GM19455 (cell line): Measurements from ENCODE around the gene CFAP45.

Experiments
- ATAC-seq: cut with Tn5 transposase; IDR thresholded peaks from one replicate; pipeline ENCODE4 v1.9.1; 2021; ENCODE audit not compliant: unreplicated experiment

Gene CFAP45

GRCh38 chr1:159854693-159855192, 45.2 kb downstream of the CFAP45 start:
- ATAC-seq: peak; percentile 76

DNA sequence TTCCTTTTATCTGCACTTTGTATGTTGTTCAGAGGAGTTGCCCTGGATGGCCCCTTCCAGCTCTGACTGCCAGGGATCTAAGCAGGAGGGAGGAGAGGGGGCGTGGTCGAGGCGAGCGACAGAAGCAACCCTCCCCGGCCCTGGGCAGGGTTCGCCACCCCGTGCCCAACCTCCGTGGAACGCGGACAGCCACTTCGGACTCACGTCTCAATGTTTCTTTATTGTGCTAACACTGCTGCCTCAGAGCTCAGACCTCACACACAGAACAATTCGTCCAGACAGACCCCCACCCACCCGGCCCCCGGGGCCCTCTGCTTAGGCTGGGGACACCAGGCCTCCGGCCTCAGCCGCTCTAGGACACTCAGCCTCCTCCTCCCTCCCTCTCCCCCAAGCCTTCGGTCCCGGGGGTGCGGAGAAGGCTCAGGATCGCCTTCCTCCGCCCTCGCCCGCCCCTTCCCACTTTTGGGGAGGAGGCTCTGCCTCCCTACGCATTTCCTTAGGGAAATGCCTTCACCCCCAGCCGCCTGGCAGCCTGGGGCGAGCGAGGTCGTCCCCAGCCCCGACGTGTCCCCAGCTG, 45.8 kb downstream of the CFAP45 start:
- ATAC-seq: no peak

- ATAC-seq: no peak
Measured at GRCh38 chr1:159853417-159854115, 46.4 kb downstream of the CFAP45 start.

DNA sequence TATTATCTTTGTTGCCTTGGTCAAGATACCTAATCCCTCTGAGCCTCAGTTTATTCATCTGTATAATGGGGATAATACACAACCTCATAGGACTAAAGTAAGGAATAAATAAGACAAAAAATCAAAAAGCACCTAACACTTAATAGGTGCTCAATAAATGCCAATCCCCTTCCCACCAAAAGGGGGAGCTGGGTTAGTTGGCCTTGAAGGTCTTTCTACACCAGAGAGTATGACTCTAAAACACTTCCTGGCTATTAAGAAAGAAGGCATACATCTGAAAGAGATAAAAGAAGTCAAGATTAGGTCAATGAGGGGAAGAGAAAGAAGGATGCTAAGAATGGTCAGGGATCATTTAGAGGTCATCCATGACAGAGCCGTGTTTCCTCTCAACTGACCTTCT, 48.6 kb downstream of the CFAP45 start:
- no peak for ATAC-seq

GRCh38 chr1:159849626-159850366, 50.2 kb downstream of the CFAP45 start:
- ATAC-seq: no peak

- no peak for ATAC-seq
Measured at GRCh38 chr1:159848326-159848725, 51.6 kb downstream of the CFAP45 start.

DNA sequence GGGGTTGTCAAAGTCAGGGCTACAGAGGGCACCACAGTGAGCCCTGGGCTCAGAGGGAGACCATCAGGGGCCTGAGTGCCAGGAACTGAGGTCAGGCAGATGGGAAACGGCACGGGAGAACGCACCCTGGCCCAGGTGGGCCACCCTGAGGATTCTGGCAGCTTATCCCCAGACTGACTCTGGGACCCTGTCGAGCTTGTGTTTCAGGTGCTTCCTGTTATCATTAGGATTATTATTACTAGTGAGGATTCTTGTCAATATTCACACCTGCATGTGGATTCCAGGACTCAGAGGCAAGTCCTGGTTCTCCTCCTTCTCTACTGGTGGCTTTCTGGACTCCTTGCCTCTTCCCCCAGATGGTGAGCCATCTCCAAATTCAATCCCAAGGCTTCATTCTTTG, 52.7 kb downstream of the CFAP45 start:
- ATAC-seq: no peak

DNA sequence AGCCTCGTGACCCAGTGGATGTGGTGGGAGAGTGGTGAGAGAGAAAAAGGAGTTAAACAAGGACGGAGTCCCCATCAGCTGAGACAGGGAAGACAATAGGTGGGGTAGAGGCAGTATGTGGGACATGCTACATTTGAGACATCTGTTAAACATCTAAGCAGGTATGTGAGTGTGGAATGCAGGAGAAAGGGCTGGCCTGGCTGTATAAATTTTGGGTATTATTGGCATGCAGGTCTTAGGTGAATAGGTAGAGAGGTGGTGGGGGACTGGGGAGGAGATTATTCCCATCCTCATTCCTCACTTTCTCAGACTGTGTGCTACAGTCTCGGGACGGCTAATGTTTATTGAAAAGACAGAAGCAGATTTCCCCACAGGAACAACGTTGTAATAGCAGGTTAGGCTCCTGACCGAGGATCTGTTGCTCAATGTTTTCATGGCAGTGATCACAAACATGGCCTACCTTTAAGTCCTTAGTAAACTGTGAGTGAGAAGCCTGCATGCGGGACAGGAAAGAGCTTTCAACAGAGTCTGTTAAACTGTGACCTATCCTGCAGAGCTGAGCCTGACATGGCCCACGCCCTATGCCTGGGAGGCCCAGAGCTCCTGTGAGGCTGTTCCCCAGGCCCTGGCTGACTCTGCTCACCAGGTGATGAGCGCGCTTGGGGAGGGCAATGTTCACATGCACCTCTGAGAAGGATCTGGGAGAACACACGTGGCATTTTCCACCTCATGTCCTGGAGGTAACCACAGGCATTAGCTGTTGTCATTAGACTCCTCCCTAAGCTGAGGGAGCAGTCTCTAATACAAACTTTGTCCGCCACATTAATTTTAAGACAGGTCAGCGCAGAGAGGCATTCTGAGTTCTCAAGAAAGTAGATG, 54.0 kb downstream of the CFAP45 start:
- no peak for ATAC-seq

DNA sequence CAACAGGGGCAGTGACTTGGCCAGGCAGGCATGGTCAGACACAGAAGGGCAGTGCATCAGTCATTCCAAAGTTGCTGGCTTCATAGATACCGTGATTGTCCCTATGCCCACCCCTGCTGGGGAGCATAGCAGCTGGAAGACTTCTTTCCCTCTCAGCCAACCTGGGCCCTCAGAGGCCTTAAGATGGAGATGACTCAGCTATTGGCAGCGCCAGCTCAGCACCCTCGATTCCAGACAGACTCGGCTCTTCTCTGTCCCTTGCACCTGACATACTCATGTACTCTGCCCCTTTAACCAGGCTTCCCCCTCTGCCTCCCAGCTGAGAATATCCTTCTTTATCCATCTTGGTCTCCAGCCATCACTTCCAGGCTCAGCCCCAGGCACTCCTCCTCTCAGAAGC, 56.5 kb downstream of the CFAP45 start:
- no peak for ATAC-seq

DNA sequence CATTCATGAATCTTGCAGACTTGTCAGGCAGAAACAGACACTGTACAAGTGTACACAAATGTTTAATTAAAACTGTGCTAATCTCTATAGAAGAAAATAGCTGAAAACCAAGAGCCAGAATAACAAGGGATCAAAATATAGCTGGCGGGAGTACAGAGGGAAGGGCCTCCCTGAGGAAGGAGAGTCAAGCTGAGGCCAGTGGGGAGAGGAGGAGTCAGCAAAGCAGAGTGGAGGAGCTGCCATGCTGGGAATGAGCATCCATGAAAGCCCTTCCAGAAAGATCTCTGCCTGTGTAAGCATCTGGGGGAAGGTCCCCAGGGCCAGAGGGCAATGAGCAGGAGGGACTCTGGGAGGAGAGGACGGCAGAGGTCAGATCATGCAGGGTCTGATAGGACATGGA, 58.2 kb downstream of the CFAP45 start:
- ATAC-seq: no peak

GRCh38 chr1:159839116-159839849, 60.7 kb downstream of the CFAP45 start:
- peak; percentile 78 for ATAC-seq

- peak; percentile 55 for ATAC-seq
Measured at GRCh38 chr1:159838715-159839114, 61.2 kb downstream of the CFAP45 start.

DNA sequence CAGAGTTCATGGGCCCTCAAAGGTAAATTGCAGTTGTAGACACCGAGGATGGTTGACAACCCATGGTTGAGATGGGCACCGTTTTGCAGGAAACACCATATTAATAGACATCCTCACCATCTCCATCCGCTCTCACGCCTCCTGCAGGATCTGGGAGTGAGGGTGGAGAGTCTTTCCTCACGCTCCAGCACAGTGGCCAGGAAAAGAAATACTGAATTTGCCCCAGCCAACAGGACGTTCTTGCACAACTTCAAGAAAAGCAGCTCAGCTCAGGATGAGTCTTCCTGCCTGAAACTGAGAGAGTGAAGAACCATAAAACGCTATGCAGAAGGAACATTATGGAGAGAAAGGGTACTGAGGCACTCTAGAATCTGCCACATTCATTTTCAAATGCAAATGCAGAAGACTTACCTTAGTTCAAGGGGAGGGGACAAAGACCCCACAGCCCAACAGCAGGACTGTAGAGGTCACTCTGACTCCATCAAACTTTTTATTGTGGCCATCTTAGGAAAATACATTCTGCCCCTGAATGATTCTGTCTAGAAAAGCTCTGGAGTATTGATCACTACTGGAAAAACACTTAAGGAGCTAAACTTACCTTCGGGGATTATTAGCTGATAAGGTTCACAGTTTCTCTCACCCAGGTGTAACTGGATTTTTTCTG, 64.0 kb downstream of the CFAP45 start:
- ATAC-seq: no peak

- no peak for ATAC-seq
Measured at GRCh38 chr1:159835356-159835755, 64.6 kb downstream of the CFAP45 start.

DNA sequence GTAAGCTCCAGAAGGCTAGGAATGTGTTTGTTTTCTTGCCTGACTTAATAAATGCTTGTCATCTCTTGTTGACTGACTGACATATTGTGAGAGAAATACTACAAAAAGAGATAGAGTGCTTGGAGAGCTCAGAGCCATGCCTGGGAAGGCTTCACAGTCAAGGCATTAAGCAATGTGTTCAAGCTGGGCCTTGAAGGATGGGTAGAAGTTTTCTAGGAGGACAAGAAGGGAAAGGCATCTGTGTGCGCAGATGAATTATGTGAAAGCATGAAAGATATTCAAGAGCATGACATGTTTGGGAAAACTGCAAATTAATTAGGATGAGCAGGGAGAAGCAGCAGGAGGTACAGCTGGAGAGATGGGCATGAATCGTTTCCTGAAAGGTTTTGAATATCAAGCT, 67.7 kb downstream of the CFAP45 start:
- ATAC-seq: no peak

GRCh38 chr1:159831412-159832141, 68.4 kb downstream of the CFAP45 start:
- ATAC-seq: no peak

GRCh38 chr1:159830722-159831121, 69.2 kb downstream of the CFAP45 start:
- no peak for ATAC-seq

DNA sequence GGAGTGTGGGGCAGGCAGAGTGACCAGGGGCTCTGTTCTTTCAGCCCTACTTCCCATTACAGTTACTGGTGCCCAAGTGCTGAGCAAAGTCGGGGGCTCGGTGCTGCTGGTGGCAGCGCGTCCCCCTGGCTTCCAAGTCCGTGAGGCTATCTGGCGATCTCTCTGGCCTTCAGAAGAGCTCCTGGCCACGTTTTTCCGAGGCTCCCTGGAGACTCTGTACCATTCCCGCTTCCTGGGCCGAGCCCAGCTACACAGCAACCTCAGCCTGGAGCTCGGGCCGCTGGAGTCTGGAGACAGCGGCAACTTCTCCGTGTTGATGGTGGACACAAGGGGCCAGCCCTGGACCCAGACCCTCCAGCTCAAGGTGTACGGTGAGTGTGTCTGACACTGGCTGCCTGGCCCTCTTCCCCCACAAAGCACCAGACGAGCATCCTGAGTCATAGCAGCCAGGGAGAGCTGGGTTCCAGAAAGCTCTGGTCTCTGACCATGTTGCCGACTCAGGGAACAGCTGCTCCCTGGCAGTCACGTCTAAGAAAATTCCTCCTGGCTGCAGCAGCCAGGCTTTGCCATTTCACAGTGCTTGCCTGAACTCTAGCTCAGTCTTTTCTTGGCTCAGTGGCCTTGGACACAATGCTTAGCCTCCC, 70.0 kb downstream of the CFAP45 start:
- no peak for ATAC-seq

DNA sequence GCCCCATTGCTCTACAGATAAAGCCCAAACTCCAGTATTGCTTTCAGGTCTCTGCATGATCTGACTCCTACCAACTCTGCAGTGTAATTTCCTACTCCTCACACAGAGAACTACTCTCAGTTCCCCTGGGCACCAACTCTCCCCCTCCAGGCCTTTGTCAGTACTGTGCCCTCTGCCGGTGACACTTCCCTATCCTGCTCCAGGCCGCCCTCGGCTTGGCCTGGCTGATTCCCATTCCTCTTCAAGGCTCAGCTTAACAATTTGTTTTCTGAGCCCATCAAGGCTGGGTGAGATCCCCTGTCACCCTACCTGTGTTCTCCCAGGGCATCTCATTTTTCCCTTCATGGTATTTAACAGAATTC, 70.7 kb downstream of the CFAP45 start:
- peak; percentile 71 for ATAC-seq
